H9 (cell line): ENCODE results near the gene DYNC1H1. TPM values are rescaled to one million over a fixed set of nuclear protein-coding genes. Genes with fewer than 3 reads are reported as not detected.

Experiments used
- DNase-seq: peaks from one replicate; pipeline ENCODE4 v3.0.0-alpha.2; 2017
- H2AFZ ChIP-seq: one replicate; pipeline ENCODE4 v1.6.1; 2013; ENCODE audit warnings: mild to moderate bottlenecking, low read length, control low read depth, moderate library complexity
- H2AK5ac ChIP-seq: 2 replicates; pipeline ENCODE4 v1.6.1; 2013; ENCODE audit warnings: low read length, control low read depth, mixed read lengths; ENCODE audit not compliant: insufficient read length
- H2BK120ac ChIP-seq: one replicate; pipeline ENCODE4 v1.6.1; 2013; ENCODE audit warnings: low read depth, mild to moderate bottlenecking, low read length, control low read depth, inconsistent platforms; ENCODE audit not compliant: poor library complexity, severe bottlenecking
- H2BK12ac ChIP-seq: 2 replicates; pipeline ENCODE4 v1.6.1; 2013; ENCODE audit warnings: low read length, control low read depth, mixed read lengths, low read depth; ENCODE audit not compliant: insufficient read length
- H2BK15ac ChIP-seq: 2 replicates; pipeline ENCODE4 v1.6.1; 2013; ENCODE audit warnings: low read depth, low read length, control low read depth
- H2BK20ac ChIP-seq: one replicate; pipeline ENCODE4 v1.6.1; 2013; ENCODE audit warnings: low read depth, mild to moderate bottlenecking, low read length, control low read depth, inconsistent platforms; ENCODE audit not compliant: poor library complexity, severe bottlenecking
- H2BK5ac ChIP-seq: 2 replicates; pipeline ENCODE4 v1.6.1; 2013; ENCODE audit warnings: low read length, control low read depth, mixed read lengths; ENCODE audit not compliant: insufficient read length
- H3K14ac ChIP-seq: 2 replicates; pipeline ENCODE4 v1.6.1; 2013; ENCODE audit warnings: low read length, control low read depth; ENCODE audit not compliant: insufficient read depth
- H3K18ac ChIP-seq: 2 replicates; pipeline ENCODE4 v1.6.1; 2013; ENCODE audit warnings: low read depth, mild to moderate bottlenecking, mixed read lengths, low read length, control low read depth; ENCODE audit not compliant: insufficient read length
- H3K23ac ChIP-seq: 2 replicates; pipeline ENCODE4 v1.6.1; 2013; ENCODE audit warnings: low read length, control low read depth, mixed read lengths, low read depth; ENCODE audit not compliant: insufficient read length
- H3K23me2 ChIP-seq: 2 replicates; pipeline ENCODE4 v1.6.1; 2013; ENCODE audit warnings: low read depth, mild to moderate bottlenecking, mixed read lengths, low read length, control low read depth; ENCODE audit not compliant: insufficient read length, poor library complexity, severe bottlenecking
- H3K27ac ChIP-seq: 2 replicates; pipeline ENCODE4 v1.5.1; 2013; ENCODE audit warnings: low read length, control low read depth, mixed read lengths, low read depth; ENCODE audit not compliant: insufficient read length
- H3K27me3 ChIP-seq: 2 replicates; pipeline ENCODE4 v1.6.1; 2013; ENCODE audit warnings: low read length, control low read depth, inconsistent platforms; ENCODE audit not compliant: insufficient read depth
- H3K4ac ChIP-seq: 2 replicates; pipeline ENCODE4 v1.6.1; 2013; ENCODE audit warnings: low read depth, mild to moderate bottlenecking, control low read depth, inconsistent platforms, low read length, moderate library complexity
- H3K4me1 ChIP-seq: 2 replicates; pipeline ENCODE4 v1.6.1; 2013; ENCODE audit warnings: low read length, control low read depth, inconsistent platforms; ENCODE audit not compliant: insufficient read depth
- H3K4me2 ChIP-seq: 2 replicates; pipeline ENCODE4 v1.6.1; 2013; ENCODE audit warnings: low read length, control low read depth, mixed read lengths; ENCODE audit not compliant: insufficient read length, insufficient read depth
- H3K56ac ChIP-seq: 2 replicates; pipeline ENCODE4 v1.6.1; 2013; ENCODE audit warnings: low read depth, mild to moderate bottlenecking, mixed read lengths, low read length, control low read depth; ENCODE audit not compliant: insufficient read length
- H3K79me1 ChIP-seq: 2 replicates; pipeline ENCODE4 v1.6.1; 2013; ENCODE audit warnings: low read depth, mild to moderate bottlenecking, moderate library complexity, low read length, control low read depth, inconsistent platforms; ENCODE audit not compliant: insufficient read depth, poor library complexity, severe bottlenecking
- H3K79me2 ChIP-seq: 2 replicates; pipeline ENCODE4 v1.6.1; 2013; ENCODE audit warnings: low read length, control low read depth, inconsistent platforms; ENCODE audit not compliant: insufficient read depth
- H3K9ac ChIP-seq: 2 replicates; pipeline ENCODE4 v1.6.1; 2013; ENCODE audit warnings: low read length, control low read depth, mixed read lengths; ENCODE audit not compliant: insufficient read length; ENCODE audit errors: extremely low read depth
- H3K9me3 ChIP-seq: one replicate; pipeline ENCODE4 v1.6.1; 2013; ENCODE audit warnings: low read depth, low read length, inconsistent platforms; ENCODE audit not compliant: control insufficient read depth
- H3T11ph ChIP-seq: one replicate; pipeline ENCODE4 v1.6.1; 2013; ENCODE audit warnings: mild to moderate bottlenecking, low read length, control low read depth, inconsistent platforms
- H4K20me1 ChIP-seq: one replicate; pipeline ENCODE4 v1.6.1; 2013; ENCODE audit not compliant: control insufficient read depth, insufficient read length, insufficient read depth
- H4K5ac ChIP-seq: 2 replicates; pipeline ENCODE4 v1.6.1; 2013; ENCODE audit warnings: low read depth, mild to moderate bottlenecking, mixed read lengths, low read length, control low read depth; ENCODE audit not compliant: insufficient read length
- H4K8ac ChIP-seq: replicated peaks from 2 replicates; pipeline ENCODE4 v1.6.1; 2013; ENCODE audit warnings: low read length, control low read depth, mixed read lengths, low read depth; ENCODE audit not compliant: insufficient read length
- H4K91ac ChIP-seq: 2 replicates; pipeline ENCODE4 v1.6.1; 2013; ENCODE audit warnings: low read depth, mild to moderate bottlenecking, moderate library complexity, mixed read lengths, low read length, control low read depth; ENCODE audit not compliant: insufficient read length
- H3K27ac Mint-ChIP-seq, 3 experiments: 2 replicates in 2 of 3; 3 replicates in 1 of 3; pipeline ENCODE4 v1.8.0; 2020 to 2021; ENCODE audit warnings: mixed read lengths in 3 of 3, mild to moderate bottlenecking in 1 of 3, moderate library complexity in 1 of 3
- H3K27me3 Mint-ChIP-seq: 2 replicates; pipeline ENCODE4 v1.8.0; 2021; ENCODE audit warnings: low read depth, mild to moderate bottlenecking, moderate library complexity, mixed read lengths
- H3K36me3 Mint-ChIP-seq, 3 experiments: 2 replicates in 2 of 3; 3 replicates in 1 of 3; pipeline ENCODE4 v1.8.0; 2020 to 2021; ENCODE audit warnings: low read depth in 3 of 3, mixed read lengths in 3 of 3; ENCODE audit not compliant: insufficient read depth in 1 of 3
- H3K4me1 Mint-ChIP-seq, 2 experiments: 2 replicates each; pipeline ENCODE4 v1.8.0; 2020; ENCODE audit warnings: mixed read lengths in 2 of 2
- H3K4me3 Mint-ChIP-seq, 2 experiments: 2 replicates in 1 of 2; 3 replicates in 1 of 2; pipeline ENCODE4 v1.8.0; 2020 to 2021; ENCODE audit warnings: mild to moderate bottlenecking in 2 of 2, mixed read lengths in 2 of 2, moderate library complexity in 1 of 2
- H3K9me3 Mint-ChIP-seq, 2 experiments: 2 replicates in 1 of 2; 3 replicates in 1 of 2; pipeline ENCODE4 v1.8.0; 2020; ENCODE audit warnings: mild to moderate bottlenecking in 2 of 2, mixed read lengths in 2 of 2, moderate library complexity in 1 of 2
- CTCF ChIP-seq: fragments of 200-600 bp; sonication (generic); conservative IDR thresholded peaks from 3 replicates; pipeline ENCODE4 v1.8.0; 2021; ENCODE audit warnings: antibody characterized with exemption, mild to moderate bottlenecking
- WGBS: extraction: QIAGEN DNeasy Blood & Tissue Kit; methylation state at CpG from one replicate; pipeline ENCODE4 v1.1.7; 2013; ENCODE audit warnings: missing lambda C conversion rate, low lambda C conversion rate, mixed read lengths; ENCODE audit not compliant: insufficient read length; ENCODE audit errors: extremely low coverage; 5-methylcytosine and 5-hydroxymethylcytosine counted together
- total RNA-seq: library from RNA; stranded (reverse); gene quantifications from 2 replicates; pipeline ENCODE4 v1.2.1, GENCODE V29; 2021

The DYNC1H1 gene
- total RNA-seq, 1 experiment from 2014 or later = 359 TPM

- Histone ChIP-seq H2AFZ (no peak overlapping the region), H2AK5ac (no peak overlapping the region), H3K23me2 (no peaks in the 10 kb centered on the region), H2BK15ac (no peak overlapping the region), H2BK120ac (no peak overlapping the region), H3K27me3 (no peaks in the 10 kb centered on the region), H3K79me1 (peaks cover 5% of the 10 kb centered on the region), H3K27ac (no peak overlapping the region), H2BK5ac (no peak overlapping the region), H3K14ac (no peak overlapping the region), H3K4me1 (no peaks in the 10 kb centered on the region), H3K4me2 (no peak overlapping the region), H3K18ac (no peak overlapping the region), H3K9me3 (no peaks in the 10 kb centered on the region), H2BK20ac (no peak overlapping the region), H3T11ph (no peak overlapping the region), H2BK12ac (no peak overlapping the region), H4K20me1 (no peaks in the 10 kb centered on the region), H4K8ac (no peak overlapping the region), H4K91ac (no peak overlapping the region), H4K5ac (no peak overlapping the region), H3K56ac (no peak overlapping the region), H3K9ac (no peak overlapping the region), H3K23ac (no peak overlapping the region), H3K4ac (no peak overlapping the region), H3K79me2 (peaks cover 15% of the 10 kb centered on the region; the same call in 1 of the 2 replicates)
- no CpG with 5 or more reads among the region's 6 CpGs for WGBS
- Mint-ChIP-seq H3K36me3 (peaks cover 33 to 62% (median 61%) of the 10 kb centered on the region in 3 experiments; a peak in 6 of 7 replicates), H3K9me3 (no peaks in the 10 kb centered on the region), H3K27me3 (no peaks in the 10 kb centered on the region), H3K4me1 (peaks cover under 1% of the 10 kb centered on the region in 2 experiments; a peak in 3 of 4 replicates), H3K4me3 (no peak overlapping the region), H3K27ac (no peak overlapping the region)
- DNase-seq = no peak
- no peak for TF ChIP-seq CTCF
Observed at GRCh38 chr14:101977311-101978071, 13.1 kb downstream of the DYNC1H1 start.
